Epidermal melanocyte (primary cell): ENCODE results near the gene GSDME.
"Not testable (repeated sequence)": the region's sequence is repeated elsewhere in the genome, so short reads cannot be mapped to it uniquely, and the experiment has no call there.

Experiments
- DNase-seq: peaks from one replicate; pipeline ENCODE4 v3.0.0; 2011; ENCODE audit warnings: low spot score; ENCODE audit not compliant: insufficient read length

GSDME gene

DNA sequence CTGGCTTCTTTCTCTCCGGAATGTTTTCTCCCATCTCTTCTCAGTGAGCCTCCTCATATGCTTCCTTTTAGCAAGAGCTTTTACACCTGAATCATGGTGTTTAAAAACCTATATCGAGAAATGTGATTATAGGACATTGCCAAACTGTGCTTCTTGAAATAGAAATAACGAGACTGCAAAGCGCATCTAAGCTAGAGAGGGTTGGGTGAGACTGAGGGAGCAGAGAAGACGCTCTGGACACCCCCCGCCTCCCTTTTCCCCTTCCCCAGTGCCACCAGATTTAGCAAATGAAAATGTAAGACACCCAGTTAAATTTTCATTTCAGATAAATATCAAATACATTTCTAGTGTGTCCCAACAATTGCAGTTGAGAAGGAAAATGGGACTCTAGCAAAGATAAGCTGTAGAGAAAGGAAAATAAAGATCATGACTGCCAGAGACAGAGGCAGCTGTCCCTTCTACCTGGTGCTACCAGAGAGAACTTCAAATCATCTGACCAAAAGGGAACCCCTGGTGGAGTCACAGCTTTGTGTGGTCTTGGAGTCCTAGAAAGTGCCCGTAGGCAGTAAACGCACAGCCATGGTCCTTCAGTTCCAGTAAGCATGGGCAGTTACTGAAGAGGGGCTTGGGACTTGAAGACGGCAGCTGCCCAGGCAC is 14.6 kb downstream of the GSDME start:
- no peak for DNase-seq

DNA sequence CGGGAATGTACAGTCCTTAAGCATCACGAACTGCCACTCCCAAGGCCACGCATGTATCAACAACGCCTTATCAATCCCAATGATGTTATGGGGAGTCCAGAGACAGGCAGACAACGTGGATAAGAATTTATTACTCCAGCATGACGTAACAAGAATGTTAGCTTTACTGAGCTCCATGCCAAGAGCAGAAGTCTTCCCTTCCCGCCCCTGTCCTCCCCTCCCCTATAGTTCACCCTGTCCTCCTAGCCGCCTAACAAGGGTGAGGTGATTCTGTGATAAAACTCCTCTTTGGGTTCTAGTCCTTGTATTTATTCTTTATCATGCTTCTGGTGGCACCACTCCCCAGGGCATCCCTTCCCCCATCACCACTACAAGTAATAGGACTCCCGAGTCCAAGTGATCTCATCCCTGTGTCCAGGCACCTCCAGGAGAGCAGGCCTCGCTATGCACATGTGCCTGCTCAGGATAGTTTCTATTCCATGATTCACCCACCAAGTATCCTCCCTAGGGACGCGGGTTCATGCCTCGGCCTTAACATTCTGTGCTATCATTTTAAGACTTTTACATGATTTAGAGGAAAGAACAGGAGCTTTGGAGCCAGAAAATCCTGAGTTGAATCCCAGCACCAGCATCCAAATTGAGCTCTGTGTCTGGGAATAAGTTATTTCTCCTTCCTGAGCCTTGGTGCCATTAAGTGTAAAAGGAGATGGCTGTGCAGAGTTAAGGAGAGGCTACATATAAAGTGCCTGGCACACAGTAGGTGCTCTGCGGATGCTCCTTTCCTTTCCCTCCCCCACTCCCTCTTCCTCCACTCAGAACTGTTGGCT is 15.4 kb downstream of the GSDME start:
- no peak for DNase-seq

DNA sequence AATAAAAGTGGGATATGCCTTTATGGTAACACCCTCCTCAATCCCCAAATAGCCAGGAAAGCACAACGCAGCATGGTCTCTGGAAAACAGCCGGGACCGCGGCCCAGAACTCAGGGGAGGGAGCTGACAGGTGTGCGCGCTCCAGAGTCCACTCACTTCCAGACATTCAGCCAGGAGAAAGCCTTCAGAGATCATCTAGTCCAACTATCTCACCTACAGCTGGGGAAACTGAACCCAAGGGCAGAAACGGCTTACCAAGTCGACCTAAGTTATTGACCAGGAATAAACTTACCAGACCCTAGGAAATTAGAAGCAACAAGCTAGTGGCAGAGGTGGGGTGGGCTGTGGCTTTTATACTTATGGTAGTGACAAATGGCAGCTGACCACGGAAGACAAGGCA is 16.4 kb downstream of the GSDME start:
- DNase-seq = no peak

- DNase-seq = no peak
Observed at GRCh38 chr7:24739306-24739705, 18.0 kb downstream of the GSDME start.

DNA sequence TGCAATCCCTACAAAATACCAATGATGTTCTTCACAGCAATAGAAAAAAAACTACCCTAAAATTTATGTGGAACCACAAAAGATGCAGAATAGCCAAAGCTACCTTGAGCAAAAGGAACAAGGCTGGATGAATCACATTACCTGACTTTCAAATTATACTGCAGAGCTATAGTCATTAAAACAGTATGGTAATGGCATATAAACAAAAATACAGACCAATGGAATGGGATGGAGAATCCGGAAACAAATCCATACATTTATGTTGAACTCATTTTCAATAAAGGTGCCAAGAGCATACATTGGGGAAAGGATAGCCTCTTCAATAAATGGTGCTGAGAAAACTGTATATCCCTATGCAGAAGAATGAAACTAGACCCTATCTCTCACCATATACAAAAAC is 18.7 kb downstream of the GSDME start:
- no peak for DNase-seq

GRCh38 chr7:24737281-24737680 is 20.0 kb downstream of the GSDME start:
- no peak for DNase-seq

DNA sequence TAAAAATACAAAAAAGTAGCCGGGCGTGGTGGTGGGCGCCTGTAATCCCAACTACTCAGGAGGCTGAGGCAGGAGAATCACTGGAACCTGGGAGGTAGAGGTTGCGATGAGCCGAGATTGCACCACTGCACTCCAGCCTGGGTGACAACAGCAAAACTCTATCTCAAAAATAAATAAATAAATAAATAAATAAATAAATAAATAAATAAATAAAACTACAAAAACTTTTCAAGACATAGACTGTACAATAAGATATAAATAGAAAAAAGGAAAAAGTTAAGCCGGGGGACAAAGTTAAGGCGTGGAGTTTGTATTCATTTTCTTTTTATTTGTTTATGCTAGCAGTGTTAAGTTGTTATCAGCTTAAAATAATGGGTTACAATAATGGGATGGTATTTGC is 21.7 kb downstream of the GSDME start:
- not testable (repeated sequence) for DNase-seq

- DNase-seq = no peak
Observed at GRCh38 chr7:24734306-24734705, 23.0 kb downstream of the GSDME start.

- no peak for DNase-seq
Observed at GRCh38 chr7:24733414-24734060, 23.7 kb downstream of the GSDME start.

DNA sequence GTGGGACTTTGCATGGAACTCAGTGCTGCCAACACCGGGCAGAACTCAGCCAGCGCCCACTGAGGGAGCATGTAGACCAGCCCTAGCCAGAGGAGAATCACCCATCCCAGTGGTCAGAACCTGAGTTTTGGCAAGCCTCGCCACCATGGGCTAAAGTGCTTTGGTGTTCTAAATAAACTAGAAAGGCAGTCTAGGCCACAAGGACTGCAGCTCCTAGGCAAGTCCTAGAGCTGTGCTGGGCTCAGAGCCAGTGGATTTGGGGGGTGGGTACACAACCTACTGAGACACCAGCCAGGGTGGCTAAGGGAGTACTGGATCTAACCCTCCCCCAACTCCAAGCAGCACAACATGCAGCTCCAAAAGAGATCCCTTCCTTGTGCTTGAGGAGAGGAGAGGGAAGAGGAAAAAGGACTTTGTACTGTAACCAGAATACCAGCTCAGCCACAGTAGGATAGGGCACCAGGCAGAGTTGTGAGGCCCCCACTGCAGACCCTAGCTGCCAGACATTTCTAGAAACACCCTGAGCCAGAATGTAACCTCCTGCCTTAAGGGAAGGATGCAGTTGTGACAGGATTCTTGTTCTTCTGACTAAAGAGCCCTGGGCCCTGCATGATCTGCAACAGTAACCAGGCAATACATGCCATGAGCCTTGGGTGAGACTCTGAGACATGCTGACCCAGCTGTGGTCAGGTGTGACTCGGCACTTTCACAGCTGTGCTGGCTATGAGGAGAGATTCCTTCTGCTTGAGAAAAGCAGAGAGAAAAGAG is 24.4 kb downstream of the GSDME start:
- DNase-seq = no peak

- no peak for DNase-seq
Observed at GRCh38 chr7:24731313-24731712, 26.0 kb downstream of the GSDME start.

DNA sequence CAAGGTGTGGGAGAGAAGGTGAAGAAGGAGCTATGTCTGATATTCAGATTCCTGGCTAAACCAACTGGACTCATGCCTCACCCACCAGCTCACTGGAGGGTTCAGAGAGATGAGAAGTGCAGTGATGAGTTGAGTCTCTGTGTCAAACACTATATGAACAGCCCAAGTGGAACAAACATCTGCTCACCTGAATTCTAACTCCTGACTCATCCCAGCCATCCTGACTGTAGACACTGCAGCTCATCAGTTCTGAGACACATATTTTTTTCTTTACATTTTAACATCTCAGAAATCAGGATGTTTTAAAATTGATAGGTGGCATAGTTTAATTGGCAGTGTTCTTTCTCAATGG is 27.3 kb downstream of the GSDME start:
- no peak for DNase-seq

DNA sequence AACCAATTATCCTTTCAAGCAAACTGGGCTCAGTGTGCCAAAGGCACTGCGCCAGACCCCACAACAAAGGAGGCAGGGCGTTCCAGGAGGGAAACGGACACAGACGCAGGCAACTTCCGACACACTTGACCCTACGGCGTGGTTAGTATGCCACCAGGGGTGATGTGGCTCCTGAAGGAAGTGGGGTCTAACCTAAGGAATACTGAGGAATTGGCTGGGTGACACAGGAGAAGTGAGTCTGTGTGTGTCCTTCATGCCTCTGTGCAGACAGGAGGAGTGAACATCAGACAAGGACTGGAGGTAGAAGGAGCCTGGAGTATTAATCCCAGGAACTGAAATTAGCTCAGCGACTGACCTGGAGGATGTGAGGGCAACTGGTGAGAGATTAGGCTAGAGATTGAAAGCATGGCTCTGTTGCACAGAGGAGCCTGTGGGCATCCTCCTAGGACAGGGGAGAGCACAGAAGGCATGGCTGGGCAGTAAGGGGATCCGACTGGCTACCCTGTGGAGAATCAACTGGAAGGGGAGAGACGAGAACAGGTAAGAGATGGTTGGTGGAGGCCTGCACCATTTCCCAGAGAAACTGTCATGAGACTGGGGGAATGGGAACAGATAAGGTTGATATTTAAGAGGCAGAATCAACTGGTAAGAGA is 27.8 kb downstream of the GSDME start:
- no peak for DNase-seq

- no peak for DNase-seq
Observed at GRCh38 chr7:24728503-24729364, 28.5 kb downstream of the GSDME start.

DNA sequence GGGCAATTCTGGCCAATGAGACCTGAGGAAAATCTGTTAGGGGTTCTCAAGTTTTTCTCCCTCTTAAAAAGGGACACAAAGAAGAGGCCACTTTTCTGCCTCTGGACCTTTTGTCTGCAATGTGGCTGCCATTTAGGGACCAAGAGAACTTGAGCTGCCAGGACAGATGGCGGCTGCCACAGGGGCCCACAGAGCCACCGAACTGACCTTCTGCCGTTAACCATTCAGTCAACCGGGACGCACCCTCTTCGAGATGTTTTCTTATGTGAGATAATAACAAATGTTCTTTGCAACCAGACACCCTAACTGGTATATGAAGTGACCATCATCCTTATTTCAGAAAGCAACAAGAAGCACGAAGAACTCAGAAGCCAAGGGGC is 29.2 kb downstream of the GSDME start:
- no peak for DNase-seq

DNA sequence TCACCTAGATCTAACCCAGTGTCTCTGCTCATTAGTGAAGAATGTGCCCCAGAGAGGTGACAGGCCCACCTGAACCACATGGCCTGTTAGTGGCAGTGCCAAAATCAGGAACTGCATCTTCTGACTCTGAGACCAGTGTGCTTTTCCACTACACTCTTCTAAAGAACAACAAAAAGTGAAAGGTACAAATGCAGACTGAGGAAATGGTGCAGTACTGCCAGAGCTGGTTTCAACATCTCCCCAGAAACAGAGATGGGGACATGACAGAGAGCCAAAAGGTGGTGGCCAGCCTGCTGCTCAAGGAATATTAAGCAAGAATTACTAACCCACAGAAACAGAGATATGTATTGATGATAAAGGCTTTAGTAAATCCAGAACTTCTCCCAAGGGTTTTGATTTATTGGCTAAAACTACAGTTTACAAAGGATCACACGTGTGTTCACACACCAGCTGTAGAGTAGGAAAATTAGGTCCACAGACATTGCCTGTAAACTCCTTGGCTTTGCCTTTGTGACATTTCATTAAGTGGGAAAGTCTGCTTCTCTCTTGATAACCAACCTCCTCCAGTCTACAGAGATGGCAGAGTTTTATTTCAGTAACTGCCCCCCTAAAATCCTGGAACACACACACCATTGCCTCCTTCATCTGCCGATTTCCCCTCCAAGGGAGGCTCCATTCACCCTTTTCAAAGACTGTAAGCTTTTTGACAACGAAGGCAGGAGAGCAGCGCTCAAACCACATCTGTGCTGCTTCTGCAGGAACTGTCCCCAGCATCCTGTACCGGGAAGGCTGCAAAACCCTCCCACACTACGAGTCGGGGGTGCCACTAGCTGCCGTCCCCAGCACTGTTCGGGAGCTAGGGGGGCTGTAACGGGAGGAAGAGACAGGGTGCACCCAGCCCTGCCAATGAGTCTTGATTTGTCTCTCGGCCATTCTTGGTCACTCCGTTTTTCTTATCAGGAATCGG is 29.8 kb downstream of the GSDME start:
- DNase-seq = no peak

DNA sequence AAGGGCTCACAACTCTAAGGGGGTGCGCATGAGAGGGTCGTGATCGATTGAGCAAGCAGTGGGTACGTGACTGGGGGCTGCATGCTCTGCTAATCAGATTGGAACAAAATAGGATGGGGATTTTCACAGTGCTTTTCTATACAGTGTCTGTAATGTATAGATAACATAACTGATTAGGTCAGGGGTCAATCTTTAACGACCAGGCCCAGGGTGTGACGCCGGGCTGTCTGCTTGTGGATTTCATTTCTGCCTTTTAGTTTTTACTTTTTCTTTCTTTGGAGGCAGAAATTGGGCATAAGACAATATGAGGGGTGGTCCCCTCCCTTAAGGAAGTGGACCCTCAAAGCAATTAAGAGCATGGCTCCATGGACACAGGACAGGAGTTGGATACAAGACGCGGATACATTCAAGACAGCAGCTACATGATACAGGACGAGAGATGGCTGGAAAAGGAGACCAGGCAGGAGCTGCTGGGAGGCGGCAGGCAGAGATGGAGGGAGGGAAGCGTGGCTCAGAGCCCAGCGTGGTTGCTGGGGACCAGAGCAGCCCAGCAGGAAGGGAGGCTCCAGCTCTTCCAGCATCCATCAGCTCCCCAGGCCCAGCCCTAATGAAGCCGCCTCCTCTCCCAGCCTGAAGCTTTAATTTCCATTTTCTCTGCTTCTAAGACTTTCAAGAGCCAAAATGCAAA is 31.6 kb downstream of the GSDME start:
- no peak for DNase-seq

- DNase-seq = no peak
Observed at GRCh38 chr7:24724451-24725190, 32.6 kb downstream of the GSDME start.
